Activated CD8-positive, alpha-beta memory T cell treated with anti-CD3 and anti-CD28 coated beads, Interleukin-2, amount 50 U/mL, for 48 hours (primary cell): ENCODE results near the gene HLA-DOA.

Experiments
- DNase-seq: peaks from one replicate; pipeline ENCODE4 v3.0.0-alpha.2; 2020

The HLA-DOA gene

GRCh38 chr6:32962213-32962826 lies 47.1 kb downstream of the HLA-DOA start:
- no peak for DNase-seq

GRCh38 chr6:32960563-32960962 lies 48.8 kb downstream of the HLA-DOA start:
- no peak for DNase-seq

- no peak for DNase-seq
These were observed 53.2 kb downstream of the HLA-DOA start for GRCh38 chr6:32956176-32956575.

- DNase-seq = no peak
These were observed 54.2 kb downstream of the HLA-DOA start for GRCh38 chr6:32954986-32955802.

- no peak for DNase-seq
These were observed 55.1 kb downstream of the HLA-DOA start for GRCh38 chr6:32954267-32954666.
